ENCODE data around the gene CNTNAP5. TPM values are rescaled to one million over a fixed set of nuclear protein-coding genes. Genes with fewer than 3 reads are reported as not detected.

The CNTNAP5 gene
- total and polyA plus RNA-seq, 2 of the 8 experiments (the other 6 are each of a cell fraction or from before 2014, with no cell fraction given), result 0.11 to 0.76 TPM

- TF ChIP-seq TCF12 (IDR thresholded peaks at IDR 0.05; ENCODE audit: low read depth, low read length) (no peak), EZH2 (IDR thresholded peaks at IDR 0.05; ENCODE audit: low read depth, low read length, severe bottlenecking) (no peak), TAF1 (IDR thresholded peaks at IDR 0.05; ENCODE audit: low read depth, low read length) (no peak), ASH2L (IDR thresholded peaks at IDR 0.05; ENCODE audit: low read length) (no peak), GABPA (IDR thresholded peaks at IDR 0.05; ENCODE audit: borderline replicate concordance, insufficient read depth, low read length) (no peak)
Observed at GRCh38 chr2:124050833-124051497, 25.9 kb downstream of the CNTNAP5 start (continued).

All from H1 (cell line).